Activated CD8-positive, alpha-beta memory T cell treated with anti-CD3 and anti-CD28 coated beads for 1 hour (primary cell): ENCODE results near the gene PTPN1.
A peak's percentile ranks its signal among the peaks of the same experiment; 100 is the strongest.
"Not testable (repeated sequence)": the region's sequence is repeated elsewhere in the genome, so short reads cannot be mapped to it uniquely, and the experiment has no call there.

Experiments used
- DNase-seq, 2 donors: peaks; one replicate each; pipeline ENCODE4 v3.0.0-alpha.2; 2020; ENCODE audit warnings: low read depth in 1 of 2; ENCODE audit errors: extremely low read depth in 1 of 2

The PTPN1 gene

DNA sequence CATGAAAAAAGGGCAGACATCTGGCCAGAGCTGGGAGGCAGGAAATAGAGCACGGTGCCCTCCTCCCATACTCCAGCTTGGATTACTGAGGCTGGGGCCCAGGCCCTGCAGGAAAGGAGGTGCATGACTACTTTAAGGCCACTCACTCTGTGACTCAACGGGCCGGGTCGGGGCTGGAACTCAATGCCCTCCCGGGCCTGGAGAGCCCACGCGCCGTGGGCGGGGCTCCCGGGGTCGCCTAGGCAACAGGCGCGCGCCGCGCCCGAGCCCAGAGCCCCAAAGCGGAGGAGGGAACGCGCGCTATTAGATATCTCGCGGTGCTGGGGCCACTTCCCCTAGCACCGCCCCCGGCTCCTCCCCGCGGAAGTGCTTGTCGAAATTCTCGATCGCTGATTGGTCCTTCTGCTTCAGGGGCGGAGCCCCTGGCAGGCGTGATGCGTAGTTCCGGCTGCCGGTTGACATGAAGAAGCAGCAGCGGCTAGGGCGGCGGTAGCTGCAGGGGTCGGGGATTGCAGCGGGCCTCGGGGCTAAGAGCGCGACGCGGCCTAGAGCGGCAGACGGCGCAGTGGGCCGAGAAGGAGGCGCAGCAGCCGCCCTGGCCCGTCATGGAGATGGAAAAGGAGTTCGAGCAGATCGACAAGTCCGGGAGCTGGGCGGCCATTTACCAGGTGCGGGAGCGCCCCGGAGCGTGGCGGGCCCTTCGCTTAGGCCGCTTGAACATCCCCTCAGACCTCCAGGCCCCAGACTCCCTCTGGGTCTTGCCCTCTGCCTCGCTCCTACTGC is at the start of gene PTPN1:
Gene PTPN1, plus strand, starts transcription at position 461 of the 783 bp plus-strand sequence. Its CDS starts 145 bp downstream, at position 606.
- peak; percentile 96 to 98 for DNase-seq

DNA sequence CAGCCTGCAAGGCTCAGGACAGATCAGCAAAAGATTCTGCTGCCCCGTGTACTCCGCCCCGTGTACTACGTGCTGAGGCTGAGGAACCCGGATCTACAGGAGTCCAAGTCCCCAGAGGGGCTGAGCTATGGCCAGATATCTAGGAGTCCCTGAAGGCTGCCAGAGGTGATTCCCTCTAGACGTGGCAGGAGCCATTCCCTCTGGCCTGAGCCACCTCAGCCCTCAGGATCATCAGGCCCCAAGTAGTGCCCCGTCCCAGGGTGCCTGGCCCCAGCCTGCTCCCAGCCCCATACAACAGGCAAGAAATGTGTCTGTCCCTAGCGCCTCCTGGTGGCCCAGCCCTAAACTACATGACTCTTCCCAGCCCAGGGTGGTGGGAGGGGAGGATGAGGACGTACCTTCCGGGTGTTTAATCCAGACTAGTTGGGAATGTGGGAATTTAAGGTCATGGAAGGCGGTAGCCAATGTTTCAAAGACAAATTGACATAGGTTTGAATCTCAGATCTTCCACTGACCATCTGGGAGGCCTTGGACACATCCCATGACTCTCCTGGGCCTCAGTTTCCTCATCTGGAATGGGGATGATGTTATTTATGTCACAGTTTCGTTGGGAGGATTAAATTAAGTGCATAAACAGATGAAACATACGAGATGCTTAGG is 49.4 kb upstream of the PTPN1 start:
- DNase-seq = peak; percentile 40 to 65

DNA sequence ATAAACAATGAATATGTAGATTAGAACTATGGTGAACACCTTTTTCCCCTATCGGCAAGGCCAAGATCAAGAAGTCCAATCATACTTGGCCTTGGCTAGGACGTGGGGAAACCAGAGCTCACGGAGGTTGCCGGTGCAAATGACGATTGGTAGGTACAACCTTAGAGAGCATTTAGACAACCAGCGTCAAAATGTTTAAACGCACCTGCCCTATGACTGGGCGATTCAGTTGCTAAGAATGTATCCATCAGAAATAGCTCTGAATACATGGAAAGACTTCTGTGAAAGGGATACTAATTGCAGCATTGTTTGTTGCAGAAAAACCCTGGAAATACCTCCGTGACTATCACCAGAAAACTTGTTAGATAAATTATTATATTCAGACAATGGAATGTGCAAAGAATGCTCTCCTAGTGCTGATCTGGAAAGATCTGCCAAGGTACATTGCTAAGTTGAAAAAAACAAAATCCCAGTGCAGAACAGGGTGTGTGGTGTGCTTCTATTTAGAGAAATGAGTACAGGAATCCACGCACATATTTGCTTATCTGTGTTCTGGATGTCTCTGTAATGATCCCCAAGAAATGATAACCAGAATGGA is 48.0 kb upstream of the PTPN1 start:
- no peak for DNase-seq

DNA sequence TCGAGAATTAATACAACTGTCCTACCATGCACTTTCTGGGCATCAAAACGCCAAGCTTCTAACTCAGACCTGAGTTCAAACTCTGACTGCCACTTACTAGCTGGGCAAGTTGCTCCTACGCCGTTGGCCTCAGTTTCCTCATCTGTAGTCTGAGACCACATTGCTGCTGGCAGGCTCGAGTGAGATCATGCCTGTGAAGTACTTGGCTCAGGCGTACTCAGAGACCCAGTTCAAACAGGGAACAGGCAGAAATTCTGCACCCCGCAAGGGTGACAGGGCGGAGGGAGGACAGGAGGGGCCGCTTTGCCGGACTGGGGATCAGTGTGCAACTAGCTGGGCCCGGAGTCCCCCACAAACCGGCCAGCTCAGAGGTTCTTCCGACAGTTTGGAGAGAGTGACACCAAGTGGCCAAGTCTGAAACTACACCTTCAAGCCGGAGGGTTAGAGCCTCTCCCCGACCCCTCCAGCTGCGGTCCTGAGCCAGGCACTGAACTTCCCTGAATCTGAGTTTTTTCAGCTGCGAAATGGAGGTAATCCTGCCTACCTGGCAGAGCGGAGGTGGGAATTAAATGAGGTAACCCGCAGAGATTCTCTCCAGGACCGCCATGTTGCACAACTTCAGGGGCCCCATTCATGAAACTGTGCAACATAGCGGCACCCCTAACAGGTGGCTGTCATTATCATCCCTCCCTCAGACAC is 46.0 kb upstream of the PTPN1 start:
- DNase-seq = peak in 1 of 2 donors; percentile 16

DNA sequence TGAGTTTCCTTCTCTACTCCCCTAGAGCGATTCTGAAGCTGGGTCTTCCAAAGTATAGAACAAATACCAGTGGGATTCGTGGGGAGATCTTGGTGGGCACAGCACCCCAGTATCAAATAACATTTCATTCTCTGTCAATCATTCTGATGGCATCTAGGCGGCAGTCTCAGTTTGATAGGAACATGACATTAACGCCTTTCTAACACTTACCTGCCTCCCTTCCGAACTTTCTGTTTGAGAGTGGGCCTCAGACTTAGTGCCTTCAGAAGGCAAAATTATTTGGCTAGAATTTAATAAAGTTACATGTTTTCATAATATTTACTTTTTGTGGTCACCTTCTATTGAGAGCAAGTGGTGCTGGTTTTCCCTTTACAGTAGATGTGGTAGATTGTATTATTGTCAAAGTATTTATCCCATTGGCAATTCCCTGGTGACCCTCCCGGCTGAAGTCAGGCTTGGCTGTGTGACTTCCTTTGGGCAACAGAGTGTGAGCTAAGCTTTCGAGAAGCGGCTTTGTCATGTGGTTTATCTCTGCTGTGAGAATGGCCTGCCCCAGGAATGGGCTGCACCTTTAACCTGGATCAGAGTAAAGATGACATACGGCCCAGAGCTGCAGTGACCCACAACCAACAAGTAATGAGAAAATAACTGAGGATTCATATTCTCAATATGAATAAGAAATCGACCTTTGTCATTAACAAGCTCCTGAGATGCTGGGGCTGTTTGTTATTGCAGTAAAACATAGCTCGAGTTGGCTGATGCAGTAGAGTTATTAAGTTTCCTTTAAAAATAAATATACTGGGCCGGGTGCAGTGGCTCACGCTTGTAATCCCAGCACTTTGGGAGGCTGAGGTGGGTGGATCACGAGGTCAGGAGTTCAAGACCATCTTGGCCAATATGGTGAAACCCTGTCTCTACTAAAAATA is 45.2 kb upstream of the PTPN1 start:
- DNase-seq = no peak

DNA sequence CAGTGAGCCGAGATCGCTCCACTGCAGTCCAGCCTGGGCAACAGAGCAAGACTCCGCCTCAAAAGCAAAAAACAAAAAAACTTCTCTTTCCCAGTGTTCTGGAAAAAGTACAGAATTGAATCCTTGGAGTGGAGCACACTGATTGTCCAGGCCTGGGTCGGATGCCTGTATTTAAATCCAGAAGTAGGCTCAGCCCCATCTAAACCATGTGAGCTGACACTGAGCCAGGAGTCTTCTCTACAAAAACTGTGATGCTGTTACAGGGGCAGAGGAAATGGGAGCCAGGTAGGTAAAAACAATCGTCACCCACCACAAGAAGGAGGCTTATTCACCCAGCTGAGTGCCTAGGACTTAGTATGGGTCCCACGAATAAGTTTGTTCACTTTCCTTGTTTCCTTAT is 43.0 kb upstream of the PTPN1 start:
- no peak for DNase-seq

DNA sequence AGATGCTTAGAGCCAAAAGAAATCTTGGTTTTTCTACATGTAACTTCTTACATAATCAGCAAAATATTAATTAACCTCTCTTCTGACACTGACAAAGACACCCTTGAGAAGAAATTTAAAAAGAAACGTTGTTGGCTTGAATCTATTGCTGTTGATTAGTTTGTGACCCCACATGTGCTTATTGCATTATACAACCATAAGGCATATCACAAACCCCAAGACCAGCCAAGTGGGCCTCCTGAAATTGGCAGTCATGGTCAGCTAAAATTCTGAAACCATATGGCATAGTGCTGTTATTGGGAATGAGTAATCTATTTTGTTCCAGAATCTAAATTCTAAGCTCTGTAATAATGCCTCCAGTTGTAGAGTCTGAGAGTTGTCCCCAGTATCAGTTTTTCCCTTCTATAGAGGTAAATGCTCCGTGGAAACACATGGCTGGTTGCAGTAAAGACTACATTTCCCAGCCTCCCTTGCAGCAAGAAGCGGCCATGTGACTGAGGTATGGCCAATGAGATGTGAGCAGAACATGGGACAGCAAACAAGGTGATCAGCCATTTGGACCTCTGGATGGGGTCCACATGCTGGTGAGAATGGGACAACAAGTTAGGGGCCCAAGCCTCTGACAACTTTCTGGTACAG is 42.3 kb upstream of the PTPN1 start:
- DNase-seq = no peak

DNA sequence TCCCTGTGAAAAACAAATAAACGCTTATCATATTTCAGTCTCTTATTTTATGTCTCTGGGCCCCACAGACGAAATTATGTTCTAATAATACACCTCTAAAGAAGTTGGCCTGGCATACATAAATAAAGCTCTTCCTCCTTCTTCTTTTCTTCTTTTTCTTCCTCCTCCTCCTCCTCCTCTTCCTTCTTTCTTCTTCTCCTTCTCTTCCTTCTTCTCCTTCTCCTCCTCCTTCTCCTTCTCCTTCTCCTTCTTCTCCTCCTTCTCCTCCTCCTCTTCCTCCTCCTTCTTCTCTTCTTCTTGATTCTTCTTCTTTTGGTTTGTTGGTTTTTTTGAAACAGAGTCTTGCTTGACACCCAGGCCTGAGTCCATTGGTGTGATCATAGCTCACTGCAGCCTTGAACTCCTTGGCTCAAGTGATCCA is 41.8 kb upstream of the PTPN1 start:
- no peak for DNase-seq

DNA sequence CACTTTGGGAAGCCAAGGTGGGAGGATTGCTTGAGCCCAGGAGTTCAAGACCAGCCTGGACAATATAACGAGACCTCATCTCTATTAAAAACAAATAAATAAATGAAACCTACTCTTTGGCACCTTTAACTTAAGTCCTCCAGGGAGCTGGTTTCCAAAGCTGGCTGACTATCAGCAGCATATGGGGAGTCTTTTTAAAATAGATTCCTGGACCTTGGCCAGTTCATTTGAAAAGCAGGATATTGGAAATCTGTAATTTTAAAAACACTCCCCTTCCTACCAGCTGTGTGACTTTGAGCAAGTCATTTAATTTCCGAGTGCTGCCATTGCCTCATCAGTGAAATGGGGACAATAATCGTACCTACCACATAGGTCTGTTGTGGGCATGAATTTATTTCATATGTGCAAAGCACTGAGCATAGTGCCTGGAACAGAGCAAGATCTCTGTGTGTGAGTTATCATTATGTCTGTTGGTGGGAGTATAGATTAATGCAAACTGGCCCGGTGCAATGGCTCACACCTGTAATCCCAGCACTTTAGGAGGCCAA is 40.9 kb upstream of the PTPN1 start:
- DNase-seq = no peak

DNA sequence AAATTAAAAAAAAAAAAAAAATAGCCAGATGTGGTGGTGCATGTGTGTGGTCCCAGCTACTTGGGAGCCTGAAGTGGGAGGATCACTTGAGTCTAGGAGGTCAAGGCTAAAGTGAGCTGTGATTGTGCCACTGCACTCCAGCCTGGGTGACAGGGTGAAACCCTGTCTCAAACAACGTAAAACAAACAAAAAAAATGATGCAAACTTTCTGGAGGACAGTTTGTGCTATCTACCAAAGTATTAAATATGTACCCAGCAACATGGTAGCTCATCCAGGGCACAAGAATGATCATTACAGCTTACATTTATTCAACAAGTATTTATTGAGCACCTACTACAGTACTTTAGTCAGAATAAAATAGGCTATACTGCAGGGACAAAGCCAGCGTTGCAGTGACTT is 40.4 kb upstream of the PTPN1 start:
- DNase-seq = no peak

DNA sequence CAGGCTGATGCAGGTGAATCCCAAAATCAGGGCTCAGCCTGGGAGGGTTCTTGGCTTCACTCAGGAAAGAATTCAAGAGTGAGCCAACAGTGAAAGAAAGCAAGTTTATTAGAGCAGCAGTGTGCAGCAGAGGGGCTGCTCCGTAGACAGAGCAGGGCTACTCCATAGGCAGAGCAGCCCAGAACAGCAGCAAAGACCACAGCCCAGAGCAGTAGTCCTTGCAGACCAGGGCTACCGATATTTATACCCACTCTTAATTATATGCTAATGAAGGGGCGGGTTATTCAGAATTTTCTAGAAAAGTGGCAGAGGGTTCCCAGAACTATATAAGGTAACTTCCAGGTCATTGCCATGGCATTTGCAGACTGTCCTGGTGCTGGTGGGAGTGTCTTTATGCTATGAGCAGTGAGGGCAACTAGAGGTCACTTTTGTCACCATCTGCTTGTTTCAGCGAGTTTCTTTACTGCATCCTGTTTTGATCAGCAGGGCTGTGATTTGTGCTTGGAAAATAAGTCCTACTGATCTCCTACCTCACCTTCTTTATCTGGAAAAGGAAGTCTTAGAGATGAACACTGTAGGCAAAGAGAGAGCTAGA is 39.8 kb upstream of the PTPN1 start:
- no peak for DNase-seq

DNA sequence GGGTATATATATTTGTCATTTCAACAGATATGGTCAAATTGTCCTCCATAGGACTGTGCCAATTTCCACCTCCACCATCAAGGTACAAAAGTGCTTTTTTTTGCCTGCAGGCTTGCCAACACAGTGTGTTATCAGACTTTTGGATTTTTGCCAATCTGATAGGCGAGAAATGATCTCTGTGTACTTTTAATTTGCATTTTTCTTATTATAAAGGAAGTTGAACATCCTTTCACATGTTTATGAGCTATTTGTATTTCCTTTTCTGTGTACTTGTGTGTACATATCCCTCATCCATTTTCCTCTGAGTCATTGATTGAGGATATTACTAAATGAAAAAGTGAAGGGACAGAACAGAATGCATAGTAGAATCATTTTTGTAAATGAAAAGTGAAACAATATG is 39.0 kb upstream of the PTPN1 start:
- DNase-seq = no peak

DNA sequence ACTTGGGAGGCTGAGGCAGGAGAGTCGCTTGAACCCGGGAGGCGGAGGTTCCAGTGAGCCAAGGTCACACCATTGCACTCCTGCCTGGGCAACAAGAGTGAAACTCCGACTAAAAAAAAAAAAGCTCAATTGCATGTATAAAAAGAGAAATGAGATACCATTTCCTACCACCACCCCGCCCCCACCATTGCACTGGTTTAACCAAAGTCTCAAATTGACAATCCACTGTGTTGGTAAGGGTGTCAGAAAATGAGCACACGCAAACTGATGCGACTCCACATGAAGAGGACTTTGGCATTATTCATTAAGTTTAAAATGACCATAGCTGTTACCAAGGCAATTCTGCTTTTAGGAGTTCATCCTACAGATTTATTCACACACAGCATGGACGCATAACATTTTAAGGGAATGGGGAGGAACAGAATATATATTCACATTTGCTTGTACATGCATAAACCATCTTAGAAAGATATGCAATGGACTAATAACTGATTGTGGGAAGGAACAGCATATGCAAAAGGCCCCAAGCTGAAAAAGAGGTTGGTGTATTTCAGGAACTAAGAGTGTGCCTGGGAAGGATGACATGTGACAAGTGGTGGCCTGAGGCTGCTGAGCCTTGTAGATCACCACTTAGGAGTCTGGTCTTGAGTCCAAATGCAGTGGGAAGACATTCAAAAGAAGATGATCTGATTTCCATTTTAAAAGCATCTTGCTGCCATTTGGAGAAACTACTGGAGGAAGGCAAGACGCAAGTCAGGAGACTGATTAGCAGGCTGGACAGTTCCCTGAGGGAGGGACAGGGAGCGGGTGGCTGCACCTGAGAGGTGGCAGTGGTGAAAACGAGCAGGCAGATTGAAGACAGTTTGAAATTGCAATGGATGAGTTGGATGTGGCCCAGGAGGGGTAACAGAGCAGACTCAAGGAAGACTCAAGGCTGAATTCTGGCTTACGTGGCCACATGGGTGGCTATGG is 37.2 kb upstream of the PTPN1 start:
- DNase-seq = no peak

DNA sequence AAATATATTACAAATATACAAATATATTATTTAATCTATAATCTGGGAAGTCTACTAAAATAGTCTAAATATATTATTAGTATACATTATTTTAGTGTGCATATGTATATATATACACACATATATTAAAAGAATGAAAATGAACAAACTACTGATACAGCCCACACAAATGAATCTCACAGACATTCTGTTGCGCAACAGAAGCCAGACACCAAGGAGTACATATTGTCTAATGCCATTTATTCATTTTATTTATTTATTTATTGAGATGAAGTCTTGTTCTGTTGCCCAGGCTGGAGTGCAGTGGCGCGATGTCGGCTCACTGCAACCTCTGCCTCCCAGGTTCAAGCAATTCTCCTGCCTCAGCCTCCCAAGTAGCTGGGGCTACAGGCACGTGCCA is 35.8 kb upstream of the PTPN1 start:
- DNase-seq = not testable (repeated sequence)

DNA sequence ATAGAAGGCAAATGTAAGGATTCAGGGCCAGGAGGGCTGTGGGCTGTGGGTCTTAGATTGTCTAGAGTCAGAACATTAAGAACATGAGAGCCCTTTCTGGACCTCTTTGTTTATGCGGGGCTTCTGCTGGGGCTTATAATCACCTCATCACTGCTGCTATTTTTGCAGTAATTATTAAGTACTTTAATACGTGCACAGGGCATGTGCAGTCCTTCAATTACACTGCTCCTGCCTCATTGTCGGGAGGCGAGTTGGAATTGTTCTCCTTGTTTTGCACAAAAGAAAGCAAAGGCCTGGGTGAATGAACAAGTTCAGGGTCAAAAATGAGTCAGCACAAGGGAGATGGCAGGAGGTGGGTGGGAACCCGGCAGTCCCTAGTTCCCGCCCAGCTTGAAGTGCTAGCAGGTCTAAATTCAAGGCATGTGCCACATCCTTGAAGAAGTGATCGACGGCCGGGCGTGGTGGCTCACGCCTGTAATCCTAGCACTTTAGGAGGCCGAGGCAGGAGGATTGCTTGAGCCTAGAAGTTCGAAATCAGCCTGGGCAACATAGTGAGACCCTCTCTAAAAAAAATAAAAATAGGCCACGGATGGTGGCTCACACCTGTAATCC is 34.4 kb upstream of the PTPN1 start:
- DNase-seq = no peak

DNA sequence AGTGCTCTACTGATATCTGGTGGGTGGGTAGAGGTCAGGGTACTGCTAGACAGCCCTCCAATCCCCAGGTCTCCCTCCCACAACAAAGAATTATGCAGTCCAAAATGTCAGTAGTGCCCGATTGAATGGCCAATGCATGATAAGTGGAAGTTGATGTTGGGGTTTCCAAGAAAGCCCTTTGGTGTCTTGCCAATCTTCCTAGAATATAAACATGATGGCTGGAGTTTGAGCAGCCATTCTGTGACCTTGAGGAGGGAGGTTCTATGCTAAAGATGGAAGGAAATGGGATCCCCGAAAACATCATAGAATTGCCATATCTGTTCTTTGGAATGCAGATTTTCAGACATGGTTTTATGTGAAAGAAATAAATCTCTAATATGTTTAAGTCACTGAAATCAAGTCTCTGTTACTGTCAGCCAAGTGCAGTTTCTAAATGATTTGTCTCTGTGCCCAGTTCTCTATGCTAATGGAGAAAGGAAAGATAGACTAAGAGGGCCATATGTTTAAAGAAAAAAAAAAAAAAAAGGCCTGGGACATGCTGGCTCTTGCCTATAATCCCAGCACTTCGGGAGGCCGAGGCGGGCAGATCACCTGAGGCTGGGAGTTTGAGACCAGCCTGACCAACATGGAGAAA is 32.8 kb upstream of the PTPN1 start:
- no peak for DNase-seq
